Nephron progenitor cell (in vitro differentiated cells): ENCODE results near the gene FAM78A.

Source experiments
- DNase-seq: peaks from one replicate; pipeline ENCODE4 v3.0.0; 2021
- H3K27ac Mint-ChIP-seq: 2 replicates; pipeline ENCODE4 v1.8.0; 2021; ENCODE audit warnings: mild to moderate bottlenecking, moderate library complexity, mixed read lengths
- H3K27me3 Mint-ChIP-seq: 2 replicates; pipeline ENCODE4 v1.8.0; 2021; ENCODE audit warnings: mild to moderate bottlenecking, low read depth, mixed read lengths; ENCODE audit not compliant: poor library complexity
- H3K36me3 Mint-ChIP-seq: 2 replicates; pipeline ENCODE4 v1.8.0; 2021; ENCODE audit warnings: low read depth, mixed read lengths
- H3K4me1 Mint-ChIP-seq: 2 replicates; pipeline ENCODE4 v1.8.0; 2021; ENCODE audit warnings: mixed read lengths
- H3K4me3 Mint-ChIP-seq: 2 replicates; pipeline ENCODE4 v1.8.0; 2021; ENCODE audit warnings: mild to moderate bottlenecking, moderate library complexity, mixed read lengths
- H3K9me3 Mint-ChIP-seq: 2 replicates; pipeline ENCODE4 v1.8.0; 2021; ENCODE audit warnings: mild to moderate bottlenecking, moderate library complexity, mixed read lengths
- CTCF ChIP-seq: fragments of 200-600 bp; sonication (generic); IDR thresholded peaks from 2 replicates; pipeline ENCODE4 v1.5.0; 2021; ENCODE audit warnings: antibody characterized with exemption

The FAM78A gene

GRCh38 chr9:131318231-131319085, 42.1 kb upstream of the FAM78A start:
- no peaks in the 10 kb centered on the region for H3K36me3 Mint-ChIP-seq
- H3K9me3 Mint-ChIP-seq = peaks cover 5% of the 10 kb centered on the region
- peaks cover 8% of the 10 kb centered on the region for H3K27me3 Mint-ChIP-seq
- no peak overlapping the region for H3K4me3 Mint-ChIP-seq
- no peak overlapping the region for H3K27ac Mint-ChIP-seq
- no peak for TF ChIP-seq CTCF
- H3K4me1 Mint-ChIP-seq = no peaks in the 10 kb centered on the region
- DNase-seq = no peak

- H3K27ac Mint-ChIP-seq = no peak overlapping the region
- no peak for TF ChIP-seq CTCF
- H3K36me3 Mint-ChIP-seq = no peaks in the 10 kb centered on the region
- H3K4me1 Mint-ChIP-seq = no peaks in the 10 kb centered on the region
- H3K4me3 Mint-ChIP-seq = no peak overlapping the region
- DNase-seq = no peak
- peaks cover 5% of the 10 kb centered on the region for H3K9me3 Mint-ChIP-seq
- peaks cover 8% of the 10 kb centered on the region for H3K27me3 Mint-ChIP-seq
Measured at GRCh38 chr9:131312822-131313770, 36.8 kb upstream of the FAM78A start.

- Mint-ChIP-seq H3K4me3 (no peak overlapping the region), H3K9me3 (peaks cover 5% of the 10 kb centered on the region), H3K27ac (no peak overlapping the region), H3K4me1 (no peaks in the 10 kb centered on the region), H3K36me3 (no peaks in the 10 kb centered on the region), H3K27me3 (peaks cover 4% of the 10 kb centered on the region)
- DNase-seq = no peak
- no peak for TF ChIP-seq CTCF
Measured at GRCh38 chr9:131312246-131312645, 35.9 kb upstream of the FAM78A start.

GRCh38 chr9:131310833-131311554, 34.7 kb upstream of the FAM78A start:
- no peak for DNase-seq
- peaks cover 4% of the 10 kb centered on the region for H3K9me3 Mint-ChIP-seq
- H3K4me1 Mint-ChIP-seq = no peaks in the 10 kb centered on the region
- H3K4me3 Mint-ChIP-seq = no peak overlapping the region
- TF ChIP-seq CTCF = no peak
- H3K27me3 Mint-ChIP-seq = peaks cover 4% of the 10 kb centered on the region
- no peaks in the 10 kb centered on the region for H3K36me3 Mint-ChIP-seq
- H3K27ac Mint-ChIP-seq = no peak overlapping the region

- Mint-ChIP-seq H3K27ac (peak overlapping the region; percentile 85), H3K4me3 (no peak overlapping the region), H3K27me3 (peaks cover 4% of the 10 kb centered on the region), H3K4me1 (peaks cover 3% of the 10 kb centered on the region), H3K9me3 (no peaks in the 10 kb centered on the region), H3K36me3 (no peaks in the 10 kb centered on the region)
- DNase-seq = no peak
- TF ChIP-seq CTCF = no peak
Measured at GRCh38 chr9:131309530-131310276, 33.4 kb upstream of the FAM78A start.
